ENCODE data around the gene UBE2A.

Gene UBE2A

GRCh38 chrX:119574394-119575266, at the start of gene UBE2A:
UBE2A (plus strand) TSS chrX:119574563; CDS start chrX:119574712, 149 bp downstream.
- peak; percentile 93 for DNase-seq (ENCODE audit: low spot score)

DNA sequence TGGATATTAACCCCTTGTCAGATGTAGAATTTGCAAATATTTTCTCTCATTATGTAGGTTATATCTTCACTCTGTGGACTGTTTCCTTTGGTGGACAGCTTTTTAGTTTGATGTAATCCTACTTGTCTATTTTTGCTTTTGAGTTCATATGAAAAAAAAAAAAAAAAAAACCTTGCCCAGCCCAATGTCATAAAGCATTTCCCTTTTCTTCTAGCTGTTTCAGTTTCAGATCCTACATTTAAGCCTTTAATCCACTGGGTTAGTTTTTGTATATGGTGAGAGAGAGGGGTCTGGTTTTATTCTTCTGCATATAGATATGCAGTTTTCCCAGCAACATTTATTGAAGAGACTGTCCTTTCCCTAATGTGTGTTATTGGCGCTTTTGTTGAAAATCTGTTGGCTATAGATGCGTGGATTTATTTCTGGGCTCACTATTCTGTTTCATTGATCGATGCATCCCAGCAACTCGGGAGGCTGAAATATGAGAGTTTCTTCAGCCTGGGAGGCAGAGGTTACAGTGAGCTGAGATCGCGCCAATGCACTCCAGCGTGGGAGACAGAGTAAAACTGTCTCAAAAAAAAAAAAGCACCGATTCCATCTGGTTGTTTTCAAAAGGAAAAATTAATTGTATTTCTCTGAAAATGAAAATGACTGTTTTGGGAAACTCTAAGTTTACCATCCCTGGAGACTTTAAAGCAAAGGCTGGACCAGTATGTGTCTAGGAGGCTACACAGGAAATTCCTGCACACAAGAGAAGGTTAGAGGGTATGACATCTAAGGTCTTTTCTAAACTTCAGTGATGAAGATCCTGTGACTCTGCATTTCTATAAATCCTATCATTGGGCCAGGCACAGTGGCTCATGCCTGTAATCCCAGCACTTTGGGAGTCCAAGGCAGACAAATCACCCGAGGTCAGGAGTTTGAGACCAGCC, 44.8 kb upstream of the UBE2A start:
- DNase-seq (ENCODE audit: low spot score), result no peak

DNA sequence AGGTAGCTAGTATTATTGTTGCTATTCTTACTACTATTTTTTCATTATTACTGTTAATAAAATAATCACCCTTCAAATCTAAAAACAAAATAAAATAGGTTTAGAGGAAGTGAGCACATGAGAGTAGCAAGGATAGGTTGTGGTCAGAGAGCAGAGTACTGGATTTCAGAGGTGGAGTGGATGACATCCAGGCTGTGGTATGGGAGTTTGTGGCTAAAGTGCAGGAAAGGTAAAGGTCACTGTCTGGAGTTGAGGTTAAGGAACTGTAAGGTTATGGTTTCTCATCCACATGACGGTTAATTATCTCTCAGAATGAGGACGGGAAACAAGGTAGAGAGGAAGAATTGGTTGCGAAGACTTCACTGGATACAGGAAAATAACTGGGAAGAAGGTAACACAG, 36.9 kb upstream of the UBE2A start:
- no peak for DNase-seq (ENCODE audit: low spot score)

GRCh38 chrX:119539872-119540271, 34.5 kb upstream of the UBE2A start:
- DNase-seq (ENCODE audit: low spot score), result no peak

- peak; percentile 44 for DNase-seq (ENCODE audit: low spot score)
Measured at GRCh38 chrX:119541188-119541587, 33.2 kb upstream of the UBE2A start.

DNA sequence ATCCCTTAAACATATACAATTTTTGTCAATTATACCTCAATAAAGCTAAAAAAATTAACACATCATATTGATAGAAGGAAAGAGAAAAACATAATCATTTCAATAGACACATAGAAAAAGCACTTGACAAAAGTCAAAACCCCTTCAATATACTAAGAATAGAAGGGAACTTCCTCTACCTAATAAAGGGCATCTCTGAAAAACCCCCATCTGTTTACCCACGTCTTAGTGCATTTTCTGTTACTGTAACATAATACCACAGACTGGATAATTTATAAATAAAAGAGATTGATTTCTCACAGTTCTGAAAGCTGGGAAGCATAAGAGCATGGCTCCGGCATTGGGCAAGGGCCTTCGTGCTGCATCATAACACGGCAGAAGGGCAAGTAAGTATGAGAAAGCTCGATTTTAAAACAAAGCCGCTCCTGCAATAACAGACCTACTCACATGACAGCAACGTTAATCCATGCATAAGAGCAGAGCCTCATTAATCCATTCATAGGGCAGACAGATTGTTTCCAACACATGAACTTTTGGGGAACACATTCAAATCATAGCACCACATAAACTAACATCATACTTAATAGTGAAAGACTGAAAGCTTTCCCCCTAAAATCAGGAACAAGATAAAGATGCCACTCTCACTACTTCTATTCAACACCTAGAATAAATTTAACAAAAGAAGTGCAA, 24.9 kb upstream of the UBE2A start:
- DNase-seq (ENCODE audit: low spot score), result no peak

DNA sequence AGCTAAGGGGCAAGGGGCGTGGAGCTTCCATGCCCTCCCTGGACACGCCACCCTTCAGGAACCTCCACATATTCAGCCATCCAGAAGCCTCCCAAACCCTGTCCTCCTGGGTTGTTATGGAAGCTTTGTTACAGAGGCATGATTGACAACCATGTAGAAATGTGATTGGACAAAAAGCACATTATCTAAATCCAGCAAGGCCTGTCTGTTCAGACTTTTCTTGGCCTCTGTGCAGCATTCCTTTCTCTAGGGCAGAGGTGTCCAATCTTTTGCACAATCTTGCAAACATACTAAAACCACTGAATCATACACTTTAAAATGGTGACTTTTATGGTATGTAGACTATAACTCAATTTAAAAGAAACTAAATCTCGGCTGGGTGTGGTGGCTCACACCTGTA, 21.9 kb upstream of the UBE2A start:
- no peak for DNase-seq (ENCODE audit: low spot score)

GRCh38 chrX:119565107-119565663, 9.2 kb upstream of the UBE2A start, which contains the start of gene STEEP1:
STEEP1 (minus strand) TSS chrX:119565409; CDS start chrX:119565355, 54 bp downstream.
- peak; percentile 91 for DNase-seq (ENCODE audit: low spot score)

DNA sequence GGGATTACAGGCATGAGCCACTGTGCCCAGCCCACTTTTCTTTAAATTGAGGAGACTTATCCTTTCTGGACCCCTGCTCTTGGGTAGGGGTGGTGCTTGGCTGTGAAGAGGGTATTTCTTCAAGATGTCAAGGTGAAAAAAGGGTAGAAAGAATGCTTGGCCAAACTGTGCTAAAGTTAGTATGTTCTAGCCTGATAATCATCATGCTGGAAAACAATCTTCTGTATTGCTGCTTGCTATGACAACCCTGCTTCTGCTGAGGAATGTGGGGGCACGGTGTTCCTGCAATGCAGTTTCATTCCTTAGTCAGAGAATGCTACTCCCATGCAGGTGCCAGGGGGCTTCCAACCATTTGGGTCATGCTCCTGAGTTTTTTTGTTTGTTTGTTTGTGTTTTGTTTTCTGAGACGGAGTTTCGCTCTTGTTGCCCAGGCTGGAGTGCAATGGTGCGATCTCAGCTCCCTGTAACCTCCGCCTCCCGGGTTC, 4.0 kb upstream of the UBE2A start:
- no peak for DNase-seq (ENCODE audit: low spot score)

- DNase-seq (ENCODE audit: low spot score), result no peak
Measured at GRCh38 chrX:119573222-119573621, 1.1 kb upstream of the UBE2A start.

- peak; percentile 46 for DNase-seq (ENCODE audit: low spot score)
Measured at GRCh38 chrX:119573840-119574393, 446 bp upstream of the UBE2A start.

GRCh38 chrX:119579414-119579813, 5.1 kb downstream of the UBE2A start:
- DNase-seq (ENCODE audit: low spot score), result no peak

- DNase-seq (ENCODE audit: low spot score), result no peak
Measured at GRCh38 chrX:119583431-119584059, 9.2 kb downstream of the UBE2A start.

GRCh38 chrX:119589810-119590209, 15.4 kb downstream of the UBE2A start:
- no peak for DNase-seq (ENCODE audit: low spot score)

DNA sequence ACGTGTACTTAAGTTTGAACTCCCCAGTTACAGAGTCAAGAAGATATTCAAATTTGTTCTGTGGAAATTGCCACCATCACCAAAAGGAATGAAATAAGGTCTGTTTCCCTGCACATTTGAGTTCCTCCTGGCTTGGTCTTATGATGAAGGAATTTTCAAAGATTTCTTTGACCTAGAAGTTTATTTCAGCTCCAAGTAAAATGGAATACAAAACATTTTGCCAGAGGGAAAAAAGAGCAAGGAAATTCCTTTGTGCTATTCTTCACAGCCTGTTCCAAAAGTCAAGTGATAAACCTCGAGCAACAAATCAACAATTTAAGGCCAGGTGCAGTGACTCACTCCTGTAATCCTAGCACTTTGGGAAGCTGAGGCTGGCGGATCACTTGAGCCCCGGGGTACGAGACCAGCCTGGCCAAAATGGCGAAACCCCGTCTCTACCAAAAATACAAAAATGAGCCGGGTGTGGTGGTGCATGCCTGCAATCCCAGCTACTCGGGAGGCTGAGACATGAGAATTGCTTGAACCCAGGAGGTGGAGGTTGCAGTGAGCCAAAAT, 28.4 kb downstream of the UBE2A start:
- no peak for DNase-seq (ENCODE audit: low spot score)

DNA sequence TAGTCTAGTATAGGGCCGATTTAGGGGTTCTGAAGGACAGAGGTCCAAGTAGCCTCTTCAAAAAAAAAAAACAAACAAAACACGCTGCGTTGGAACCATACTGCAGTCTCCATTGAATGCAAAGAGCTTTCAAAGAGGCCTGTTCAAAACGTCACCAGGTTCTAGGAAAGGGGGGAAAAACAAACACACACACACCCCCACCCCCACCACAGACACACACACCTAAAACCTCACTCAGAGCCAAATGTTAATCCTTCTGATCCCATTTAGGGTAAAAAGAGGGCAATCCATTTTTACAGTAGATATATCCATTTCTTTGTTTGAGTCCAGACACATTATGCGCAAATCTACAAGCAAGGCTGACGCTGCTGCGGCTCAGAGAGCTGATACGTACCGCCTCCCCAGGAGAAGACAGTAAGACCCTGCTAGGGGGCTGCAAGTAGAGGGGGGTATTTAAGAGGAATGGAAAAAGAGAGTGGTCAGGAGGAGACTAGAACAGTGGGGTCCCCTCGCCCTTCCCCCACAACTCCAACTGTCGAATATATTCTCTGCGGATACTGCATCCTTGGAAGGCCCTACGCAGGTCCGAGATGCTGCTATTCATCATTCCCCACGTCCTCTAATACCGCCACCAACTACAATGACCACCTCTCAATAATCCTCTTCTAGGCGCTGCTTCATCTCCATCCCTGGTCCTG, 30.6 kb downstream of the UBE2A start:
- DNase-seq (ENCODE audit: low spot score), result no peak

GRCh38 chrX:119605464-119606279, 31.3 kb downstream of the UBE2A start:
- peak; percentile 35 for DNase-seq (ENCODE audit: low spot score)

DNA sequence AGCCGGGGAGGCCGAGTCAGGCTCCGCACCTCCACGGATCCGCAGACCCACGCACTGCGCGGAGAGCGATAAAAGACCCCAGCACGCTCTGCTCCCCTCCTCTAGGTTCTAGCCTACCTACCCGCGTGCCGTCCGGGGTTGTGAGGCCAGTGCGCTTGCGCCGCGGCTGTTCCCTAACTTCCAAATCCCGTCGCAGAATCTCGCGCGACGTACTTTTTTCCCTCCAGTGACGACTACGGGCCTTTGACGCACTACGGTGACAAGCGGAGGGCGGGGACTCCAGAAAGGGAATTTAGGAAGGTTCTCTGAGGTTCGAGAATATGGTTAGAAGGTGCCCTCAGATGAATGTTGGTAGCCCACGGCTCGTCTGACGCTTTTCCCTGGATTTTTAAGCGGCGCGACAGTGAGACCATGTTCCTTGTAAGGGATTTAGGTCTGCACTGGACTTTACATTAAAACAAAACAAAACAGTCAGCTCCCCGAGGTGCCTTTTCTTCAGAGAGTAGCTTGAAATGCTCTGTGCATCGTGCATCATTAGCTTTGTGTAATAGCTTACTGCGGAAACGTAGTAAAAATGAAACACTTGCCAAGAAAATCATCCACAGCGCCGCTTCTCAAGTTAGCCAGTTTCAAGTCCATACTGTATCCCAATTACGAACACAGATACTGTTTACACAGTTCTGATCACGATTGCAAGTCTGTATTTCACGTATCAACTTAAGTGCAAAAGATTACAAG, 32.1 kb downstream of the UBE2A start, which contains the start of gene NKRF:
Gene NKRF (minus strand): TSS at position 145 of the 738 bp plus-strand sequence.
- peak; percentile 89 for DNase-seq (ENCODE audit: low spot score)

All from AG20443 (cell line).